Measurements from ENCODE around the gene SNX30.
A peak's percentile ranks its signal among the peaks of the same experiment; 100 is the strongest.

Gene SNX30

DNA sequence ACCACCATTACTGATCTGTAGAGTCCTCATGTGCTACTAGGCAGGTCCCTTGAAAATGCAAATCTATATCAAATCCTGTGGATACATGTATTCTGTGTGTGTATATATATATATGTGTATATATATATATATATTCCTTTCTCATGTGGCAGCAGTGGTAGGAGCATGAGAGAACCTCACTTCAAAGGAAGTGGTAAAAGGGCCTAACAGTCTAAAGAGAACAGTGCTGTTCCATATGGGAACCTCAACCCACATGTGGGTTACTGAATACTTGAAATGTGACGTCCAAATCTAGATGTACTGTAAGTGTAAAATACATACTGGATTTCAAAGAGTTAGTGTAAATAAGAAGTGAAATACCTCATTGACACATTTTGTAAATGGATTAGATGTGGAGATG is 134.8 kb downstream of the SNX30 start:
- H3K27me3 Mint-ChIP-seq = peaks cover 10 to 11% of the 10 kb centered on the region in 2 donors
- peaks cover 3% of the 10 kb centered on the region for H3K36me3 Mint-ChIP-seq (ENCODE audit: insufficient read depth)
- DNase-seq (no peak), ATAC-seq (replicated peaks) (no peak)
- no peaks in the 10 kb centered on the region for H3K9me3 Mint-ChIP-seq
- H3K27ac Mint-ChIP-seq = no peak overlapping the region
- H3K4me3 Mint-ChIP-seq = no peak overlapping the region
- no peaks in the 10 kb centered on the region for H3K4me1 Mint-ChIP-seq (ENCODE audit: low read depth in 2 of 2)

DNA sequence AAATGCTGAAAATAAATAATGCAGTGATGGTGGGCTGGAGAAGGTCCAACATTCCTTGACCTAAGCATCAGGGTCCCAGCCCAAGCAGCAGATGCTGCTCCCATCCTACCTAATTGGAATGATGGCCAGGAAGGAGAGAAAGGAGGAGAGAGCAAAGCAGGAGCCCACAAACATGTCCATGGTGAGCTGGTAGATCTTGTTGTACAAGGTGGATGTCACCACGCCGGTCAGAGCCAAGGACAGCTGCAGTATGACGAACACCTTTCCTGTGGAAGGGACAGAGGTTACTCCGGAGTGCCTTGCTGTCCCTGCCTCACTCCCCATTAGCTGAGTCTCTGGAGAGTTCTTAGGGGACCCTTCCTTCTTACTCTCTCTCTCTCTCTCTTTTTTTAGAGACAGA is 135.8 kb downstream of the SNX30 start:
- no peak for DNase-seq
- Mint-ChIP-seq H3K27me3 (peaks cover 11 to 20% of the 10 kb centered on the region in 2 donors), H3K27ac (no peak overlapping the region), H3K36me3 (ENCODE audit: insufficient read depth) (peaks cover 3% of the 10 kb centered on the region), H3K9me3 (no peaks in the 10 kb centered on the region), H3K4me3 (no peak overlapping the region), H3K4me1 (ENCODE audit: low read depth in 2 of 2) (no peaks in the 10 kb centered on the region)
- ATAC-seq (replicated peaks) = no peak

DNA sequence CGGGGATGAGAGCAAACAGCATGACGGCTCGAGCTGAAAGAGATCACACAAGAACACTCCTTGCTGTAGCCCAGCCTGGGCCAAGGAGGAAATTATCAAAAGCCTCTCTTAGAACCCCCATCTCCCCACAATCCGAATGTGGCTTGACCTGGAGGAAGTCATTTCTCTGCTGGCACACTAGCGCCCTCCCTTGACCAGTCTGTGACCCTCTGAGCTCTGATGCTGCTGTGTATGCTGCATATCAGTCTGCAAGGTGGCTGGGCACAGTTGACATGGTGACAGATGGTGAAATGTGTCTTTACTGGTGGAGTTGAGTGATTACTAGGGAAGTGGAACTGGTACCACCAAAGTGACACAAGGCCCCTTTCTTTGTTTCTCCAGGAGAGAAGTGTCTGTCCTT is 136.8 kb downstream of the SNX30 start:
- Mint-ChIP-seq H3K27me3 (peaks cover 20 to 30% of the 10 kb centered on the region in 2 donors), H3K9me3 (no peaks in the 10 kb centered on the region), H3K36me3 (ENCODE audit: insufficient read depth) (peaks cover 3% of the 10 kb centered on the region), H3K4me3 (no peak overlapping the region), H3K4me1 (ENCODE audit: low read depth in 2 of 2) (no peaks in the 10 kb centered on the region), H3K27ac (no peak overlapping the region)
- no peak for ATAC-seq (replicated peaks)
- no peak for DNase-seq

DNA sequence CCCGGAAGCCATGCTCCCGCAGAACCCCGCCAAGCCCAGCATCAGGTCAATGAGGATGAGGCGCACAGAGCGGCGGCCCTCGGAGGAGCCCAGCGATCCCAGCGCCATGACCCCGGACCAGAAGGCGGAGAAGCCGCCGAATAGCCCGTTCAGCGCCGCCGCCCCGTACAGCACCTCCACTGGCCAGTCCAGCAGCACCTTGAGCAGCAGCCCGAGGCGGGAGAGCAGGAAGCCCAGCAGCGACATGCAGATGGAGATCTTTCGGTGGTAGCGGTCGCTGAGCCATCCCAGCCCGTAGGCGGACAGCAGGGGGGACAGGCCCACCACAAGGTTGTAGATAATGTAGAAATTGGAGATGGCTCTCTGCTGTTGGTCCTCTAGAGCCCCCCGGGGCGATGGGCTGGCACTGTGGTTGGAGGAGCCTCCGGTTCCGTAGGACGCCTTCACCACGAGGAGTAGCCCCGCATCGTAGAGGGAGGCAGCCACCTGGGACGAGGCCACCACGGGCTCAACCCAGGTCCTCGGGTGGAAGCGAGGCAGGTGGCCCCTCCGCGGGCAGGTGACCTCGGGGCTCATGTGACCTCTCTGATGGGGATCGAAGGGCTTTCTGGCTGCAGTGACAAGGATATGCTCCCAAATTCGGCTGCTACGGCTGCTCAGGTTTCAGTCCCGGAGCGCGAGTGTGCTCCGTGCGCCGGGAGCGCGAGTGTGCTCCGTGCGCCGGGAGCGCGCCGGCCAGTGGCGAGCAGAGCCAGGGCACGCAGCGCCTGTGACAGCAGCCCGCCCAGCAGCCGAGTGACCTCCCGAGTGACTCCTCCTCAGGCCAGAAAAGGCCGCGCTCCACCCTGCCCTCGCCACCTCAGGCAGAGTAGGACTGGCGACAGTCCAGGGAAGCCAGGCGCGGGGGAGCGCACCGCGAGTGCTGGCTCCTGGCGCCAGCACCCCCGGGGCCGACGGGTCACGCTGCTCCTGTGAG is 139.8 kb downstream of the SNX30 start, which contains the start of gene SLC46A2:
TSS of gene SLC46A2 (minus strand) at position 771 of the 976 bp plus-strand sequence. CDS start at position 576, 195 bp downstream.
- Mint-ChIP-seq H3K27ac (no peak within 1 kb of the TSS), H3K4me1 (ENCODE audit: low read depth in 2 of 2) (no peaks in the 10 kb centered on the region), H3K9me3 (no peaks in the 10 kb centered on the region), H3K36me3 (ENCODE audit: insufficient read depth) (no peaks in the 10 kb centered on the region), H3K4me3 (peak within 1 kb of the TSS in 1 of 2 donors; percentile 33), H3K27me3 (peaks cover 28 to 56% of the 10 kb centered on the region in 2 donors)
- ATAC-seq (replicated peaks) (no peak), DNase-seq (no peak)

DNA sequence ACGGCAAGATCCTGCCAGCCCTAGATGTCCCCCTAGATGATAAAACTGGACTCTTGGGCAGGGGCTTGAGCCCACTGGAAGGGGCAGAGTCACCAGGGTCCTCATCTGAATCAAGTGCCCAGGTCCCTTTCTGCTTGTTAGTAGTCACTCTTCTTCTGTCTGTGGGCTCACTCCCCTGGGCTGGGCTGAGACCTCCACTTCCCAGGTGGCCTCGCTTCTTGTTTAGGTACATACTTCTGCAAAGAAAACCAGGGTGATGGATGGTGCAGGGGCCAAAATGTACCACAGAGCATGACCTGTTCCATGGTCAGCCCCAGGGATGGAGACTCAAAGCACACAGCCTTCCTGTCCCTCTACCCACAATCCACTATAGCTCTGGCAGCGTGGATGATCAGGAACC is 141.0 kb downstream of the SNX30 start:
- Mint-ChIP-seq H3K27ac (no peak overlapping the region), H3K27me3 (peaks cover 40 to 67% of the 10 kb centered on the region in 2 donors), H3K36me3 (ENCODE audit: insufficient read depth) (no peaks in the 10 kb centered on the region), H3K4me1 (ENCODE audit: low read depth in 2 of 2) (no peaks in the 10 kb centered on the region), H3K9me3 (peaks cover 4 to 8% of the 10 kb centered on the region in 2 donors), H3K4me3 (no peak overlapping the region)
- ATAC-seq (replicated peaks) = no peak
- no peak for DNase-seq

DNA sequence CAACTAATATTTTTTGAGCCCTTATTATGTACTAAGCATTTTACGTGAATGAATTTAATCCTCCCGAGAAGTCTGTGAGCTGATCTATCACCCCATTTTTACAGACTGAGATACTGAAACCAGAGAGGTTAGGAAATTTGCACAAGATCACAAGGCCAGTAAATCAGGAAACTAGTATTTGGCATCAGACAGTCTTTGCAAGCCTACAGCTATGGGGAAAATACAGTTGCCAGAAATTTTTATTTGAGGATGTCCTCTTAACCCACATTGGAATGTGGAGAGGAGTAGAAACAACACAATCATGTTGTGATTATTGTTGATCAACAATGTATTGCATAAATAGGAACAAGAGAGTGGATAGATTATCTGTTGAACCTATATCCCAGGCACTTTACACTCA is 142.4 kb downstream of the SNX30 start:
- Mint-ChIP-seq H3K27me3 (peaks cover 48 to 77% of the 10 kb centered on the region in 2 donors), H3K27ac (no peak overlapping the region), H3K4me3 (no peak overlapping the region), H3K4me1 (ENCODE audit: low read depth in 2 of 2) (no peaks in the 10 kb centered on the region), H3K9me3 (peaks cover 4 to 8% of the 10 kb centered on the region in 2 donors), H3K36me3 (ENCODE audit: insufficient read depth) (no peaks in the 10 kb centered on the region)
- no peak for ATAC-seq (replicated peaks)
- no peak for DNase-seq

DNA sequence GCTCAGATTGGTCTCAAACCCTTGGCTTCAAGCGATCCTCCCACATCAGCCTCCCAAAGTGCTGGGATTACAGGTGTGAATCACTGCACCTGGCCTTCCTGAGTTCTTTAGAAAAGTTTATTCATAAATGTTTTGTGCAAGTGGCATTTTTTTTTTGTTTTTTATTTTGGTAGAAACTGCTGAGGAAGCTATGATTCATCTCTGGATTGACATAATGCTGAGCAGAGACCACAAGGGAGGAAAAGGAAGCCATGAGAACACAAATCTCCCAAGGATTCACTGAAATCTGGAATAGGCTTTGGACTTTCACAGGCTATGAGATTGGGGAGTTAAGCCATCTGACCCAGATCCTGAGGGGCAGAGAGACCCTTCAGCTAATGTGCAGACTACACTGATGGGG is 143.5 kb downstream of the SNX30 start:
- H3K9me3 Mint-ChIP-seq = peaks cover 4 to 8% of the 10 kb centered on the region in 2 donors
- no peaks in the 10 kb centered on the region for H3K36me3 Mint-ChIP-seq (ENCODE audit: insufficient read depth)
- DNase-seq (no peak), ATAC-seq (replicated peaks) (no peak)
- no peak overlapping the region for H3K27ac Mint-ChIP-seq
- peaks cover 0 to 2% of the 10 kb centered on the region in 2 donors for H3K4me1 Mint-ChIP-seq (ENCODE audit: low read depth in 2 of 2)
- no peak overlapping the region for H3K4me3 Mint-ChIP-seq
- peaks cover 56 to 83% of the 10 kb centered on the region in 2 donors for H3K27me3 Mint-ChIP-seq

DNA sequence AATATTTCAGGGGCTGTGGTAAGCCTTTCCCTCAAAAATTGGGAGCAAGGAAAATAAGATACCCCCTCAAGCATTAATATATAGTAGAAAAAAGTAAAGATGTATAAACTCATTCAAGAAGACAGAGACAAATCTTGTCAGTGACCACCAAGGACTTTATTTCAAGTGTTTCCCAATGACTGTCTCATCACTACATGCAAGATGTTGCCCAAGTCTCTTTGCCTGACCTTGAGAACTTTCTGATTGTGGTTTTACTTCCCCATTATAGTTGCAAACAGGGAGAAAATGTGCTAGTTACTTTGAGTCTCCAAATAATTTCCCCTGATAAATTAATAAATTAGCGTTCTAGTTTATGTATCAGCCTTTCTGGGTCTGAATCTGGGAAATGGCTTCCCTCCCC is 144.1 kb downstream of the SNX30 start:
- no peak overlapping the region for H3K4me3 Mint-ChIP-seq
- ATAC-seq (replicated peaks) (no peak), DNase-seq (no peak)
- peaks cover 4 to 8% of the 10 kb centered on the region in 2 donors for H3K9me3 Mint-ChIP-seq
- H3K27me3 Mint-ChIP-seq = peaks cover 56 to 78% of the 10 kb centered on the region in 2 donors
- peaks cover 0 to 2% of the 10 kb centered on the region in 2 donors for H3K4me1 Mint-ChIP-seq (ENCODE audit: low read depth in 2 of 2)
- H3K36me3 Mint-ChIP-seq (ENCODE audit: insufficient read depth) = no peaks in the 10 kb centered on the region
- no peak overlapping the region for H3K27ac Mint-ChIP-seq

DNA sequence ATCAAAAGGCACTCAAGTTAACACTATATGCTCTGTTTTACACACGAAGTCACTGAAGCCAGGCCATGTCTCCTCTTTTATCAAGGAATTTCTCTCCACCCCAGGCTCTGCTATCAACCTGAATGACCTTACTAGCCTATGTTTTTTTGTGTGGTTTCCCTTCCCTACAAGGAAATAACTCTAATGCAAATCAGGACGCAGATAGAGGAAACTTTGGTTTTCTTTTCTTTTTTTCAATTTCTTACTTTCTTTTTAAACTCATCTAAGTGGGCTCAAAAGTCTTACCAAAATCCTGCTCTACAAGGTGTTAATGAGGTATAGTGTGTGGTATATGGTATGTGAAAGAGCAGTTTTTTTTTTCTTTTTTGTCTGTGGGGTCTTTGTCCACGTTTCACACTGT is 145.6 kb downstream of the SNX30 start:
- Mint-ChIP-seq H3K4me1 (ENCODE audit: low read depth in 2 of 2) (peaks cover 0 to 2% of the 10 kb centered on the region in 2 donors), H3K27ac (no peak overlapping the region), H3K4me3 (no peak overlapping the region), H3K9me3 (peaks cover 4 to 8% of the 10 kb centered on the region in 2 donors), H3K27me3 (peaks cover 49 to 65% of the 10 kb centered on the region in 2 donors), H3K36me3 (ENCODE audit: insufficient read depth) (no peaks in the 10 kb centered on the region)
- DNase-seq (no peak), ATAC-seq (replicated peaks) (no peak)

DNA sequence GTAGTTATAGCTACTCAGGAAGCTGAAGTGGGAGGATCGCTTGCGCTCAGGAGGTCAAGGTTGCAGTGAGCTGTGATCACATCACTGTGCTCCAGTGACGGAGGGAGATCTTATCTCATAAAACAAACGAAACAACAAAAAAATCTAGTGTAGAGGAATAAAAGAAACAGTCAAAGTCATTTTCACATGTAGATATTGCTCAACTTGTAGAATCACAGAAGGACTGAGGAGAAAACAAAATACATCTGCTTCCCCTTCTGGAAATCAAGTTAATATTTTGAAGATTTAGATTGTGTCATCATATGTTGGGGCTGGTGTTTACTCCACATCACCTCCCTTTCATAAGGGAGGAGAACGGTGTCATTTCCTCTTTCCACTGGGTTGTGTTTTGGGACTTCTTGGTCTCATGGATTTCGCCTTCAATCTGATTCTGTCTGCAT is 148.3 kb downstream of the SNX30 start:
- Mint-ChIP-seq H3K4me3 (no peak overlapping the region), H3K4me1 (ENCODE audit: low read depth in 2 of 2) (peaks cover 0 to 2% of the 10 kb centered on the region in 2 donors), H3K27ac (no peak overlapping the region), H3K36me3 (ENCODE audit: insufficient read depth) (no peaks in the 10 kb centered on the region), H3K27me3 (peaks cover 32 to 47% of the 10 kb centered on the region in 2 donors), H3K9me3 (peaks cover 4 to 8% of the 10 kb centered on the region in 2 donors)
- ATAC-seq (replicated peaks) (no peak), DNase-seq (no peak)

DNA sequence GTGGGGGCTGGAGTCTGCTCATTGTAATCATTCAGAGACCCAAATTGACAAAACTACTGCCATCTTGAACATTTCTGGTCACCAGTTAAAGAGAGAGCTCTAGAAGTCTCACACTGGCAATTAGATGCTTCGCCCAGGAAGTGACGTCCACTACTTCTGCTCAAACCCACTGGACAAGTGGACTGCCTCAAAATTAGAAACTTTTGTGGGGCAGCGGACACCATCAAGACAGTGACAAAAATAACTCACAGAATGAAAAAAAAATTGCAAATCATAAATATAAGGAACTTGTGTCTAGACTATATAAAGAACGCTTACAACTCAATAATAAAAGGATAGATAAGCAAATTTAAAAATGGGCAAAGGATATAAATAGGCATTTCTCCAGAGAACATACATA is 149.9 kb downstream of the SNX30 start:
- DNase-seq (no peak), ATAC-seq (replicated peaks) (no peak)
- H3K4me3 Mint-ChIP-seq = no peak overlapping the region
- H3K36me3 Mint-ChIP-seq (ENCODE audit: insufficient read depth) = no peaks in the 10 kb centered on the region
- H3K27me3 Mint-ChIP-seq = peaks cover 30 to 36% of the 10 kb centered on the region in 2 donors
- no peak overlapping the region for H3K27ac Mint-ChIP-seq
- peaks cover 4 to 8% of the 10 kb centered on the region in 2 donors for H3K9me3 Mint-ChIP-seq
- peaks cover 0 to 2% of the 10 kb centered on the region in 2 donors for H3K4me1 Mint-ChIP-seq (ENCODE audit: low read depth in 2 of 2)

DNA sequence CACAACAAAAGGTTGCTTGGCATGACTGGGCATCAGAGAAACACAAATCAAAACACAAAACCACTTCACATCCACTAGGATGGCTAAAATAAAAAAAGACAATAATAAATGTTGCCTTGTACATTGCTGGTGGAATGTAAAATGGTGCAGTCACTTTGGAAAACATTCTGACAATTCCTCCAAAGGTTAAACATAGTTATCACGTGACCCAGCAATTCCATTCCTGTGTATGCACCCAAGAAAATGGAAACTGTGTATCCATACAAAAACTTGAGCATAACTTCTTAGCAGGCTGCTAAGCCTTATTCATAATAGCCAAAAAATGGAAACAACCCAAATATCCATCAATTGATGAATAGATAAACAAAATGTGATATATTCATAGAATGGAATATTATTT is 150.3 kb downstream of the SNX30 start:
- Mint-ChIP-seq H3K9me3 (peaks cover 1 to 3% of the 10 kb centered on the region in 2 donors), H3K27me3 (peaks cover 26 to 32% of the 10 kb centered on the region in 2 donors), H3K36me3 (ENCODE audit: insufficient read depth) (no peaks in the 10 kb centered on the region), H3K4me1 (ENCODE audit: low read depth in 2 of 2) (peaks cover 0 to 2% of the 10 kb centered on the region in 2 donors), H3K27ac (no peak overlapping the region), H3K4me3 (no peak overlapping the region)
- ATAC-seq (replicated peaks) (no peak), DNase-seq (no peak)

DNA sequence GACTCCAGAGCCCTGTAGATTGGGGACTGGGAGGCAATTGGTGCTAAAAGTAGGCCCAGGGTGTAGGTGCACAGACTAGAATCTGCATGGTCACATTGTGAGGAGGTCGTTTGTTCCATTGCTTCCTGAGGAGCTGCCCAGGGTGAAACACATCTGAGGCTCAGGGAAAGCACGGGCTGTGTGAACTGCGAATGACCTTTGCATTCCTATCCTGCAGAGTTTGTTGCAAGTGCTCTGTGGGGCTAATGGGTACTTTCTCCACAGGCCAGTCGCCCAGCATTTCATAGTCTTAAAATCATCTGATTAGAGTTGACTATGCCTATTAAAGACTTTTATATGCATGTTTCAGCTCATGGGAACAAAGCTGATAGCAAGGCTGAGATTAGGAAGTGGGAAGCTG is 154.5 kb downstream of the SNX30 start:
- H3K4me1 Mint-ChIP-seq (ENCODE audit: low read depth in 2 of 2) = no peaks in the 10 kb centered on the region

DNA sequence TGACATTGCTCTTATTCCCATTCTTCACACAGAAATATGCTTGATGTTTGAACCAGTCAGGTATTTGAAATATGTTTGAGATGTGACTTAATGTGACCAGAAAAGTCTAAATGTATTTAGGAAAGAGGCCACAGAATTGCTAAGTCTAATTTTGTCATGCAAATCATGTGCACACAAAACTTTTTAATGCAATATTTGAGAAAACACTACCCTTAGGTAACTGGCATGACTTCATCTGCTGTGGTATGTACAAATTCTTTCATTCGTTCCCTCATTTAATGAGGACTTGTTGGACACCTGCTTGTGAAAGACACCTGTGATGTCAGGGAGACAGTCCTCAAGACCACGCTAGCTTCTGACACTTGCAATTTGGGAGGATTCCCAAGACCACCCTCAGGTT is 161.2 kb downstream of the SNX30 start:
- H3K4me3 Mint-ChIP-seq = no peak overlapping the region
- no peaks in the 10 kb centered on the region for H3K36me3 Mint-ChIP-seq (ENCODE audit: insufficient read depth)
- DNase-seq (no peak), ATAC-seq (replicated peaks) (no peak)
- no peak overlapping the region for H3K27ac Mint-ChIP-seq
- no peaks in the 10 kb centered on the region for H3K4me1 Mint-ChIP-seq (ENCODE audit: low read depth in 2 of 2)
- no peaks in the 10 kb centered on the region for H3K9me3 Mint-ChIP-seq
- peaks cover 5 to 41% of the 10 kb centered on the region in 2 donors for H3K27me3 Mint-ChIP-seq

More for the DNA sequence above, 154.5 kb downstream of the SNX30 start:
- no peak for DNase-seq
- H3K27me3 Mint-ChIP-seq = peaks cover 0 to 31% of the 10 kb centered on the region in 2 donors
- H3K9me3 Mint-ChIP-seq = no peaks in the 10 kb centered on the region
- no peaks in the 10 kb centered on the region for H3K36me3 Mint-ChIP-seq (ENCODE audit: insufficient read depth)
- no peak for ATAC-seq (replicated peaks)
- no peak overlapping the region for H3K27ac Mint-ChIP-seq
- H3K4me3 Mint-ChIP-seq = no peak overlapping the region
